HepG2 (cell line): Measurements from ENCODE around the gene CTNND1. TPM values are rescaled to one million over a fixed set of nuclear protein-coding genes. Genes with fewer than 3 reads are reported as not detected.

Source experiments
- GTF2F1 ChIP-seq: fragments of 150-350 bp; IDR thresholded peaks from 2 replicates; pipeline ENCODE4 v1.6.1; 2014; ENCODE audit warnings: low read length
- KDM5B ChIP-seq: sonication (generic); formaldehyde crosslinking; IDR thresholded peaks from 2 replicates; pipeline ENCODE4 v1.4.0; 2020; ENCODE audit warnings: missing genetic modification reagents, mild to moderate bottlenecking, borderline replicate concordance
- KLF15 ChIP-seq: sonication (generic); formaldehyde crosslinking; IDR thresholded peaks from 2 replicates; pipeline ENCODE4 v1.8.1; 2023; ENCODE audit warnings: borderline replicate concordance, mild to moderate bottlenecking, inconsistent platforms, missing genetic modification reagents, mixed read lengths
- PAF1 ChIP-seq: IDR thresholded peaks from 2 replicates; pipeline ENCODE4 v1.6.1; 2016; ENCODE audit warnings: missing genetic modification reagents, missing compliant biosample characterization
- PRPF4 ChIP-seq: fragments of 200-400 bp; formaldehyde crosslinking; IDR thresholded peaks from 2 replicates; pipeline ENCODE4 v1.6.1; 2016; ENCODE audit warnings: low read length, low read depth; ENCODE audit not compliant: poor library complexity, severe bottlenecking
- SRF ChIP-seq: IDR thresholded peaks from 2 replicates; pipeline ENCODE4 v1.6.1; 2011; ENCODE audit warnings: mild to moderate bottlenecking, low read depth, low read length, moderate library complexity
- ZBTB10 ChIP-seq: sonication (generic); formaldehyde crosslinking; IDR thresholded peaks from 2 replicates; pipeline ENCODE4 v1.4.0; 2020; ENCODE audit warnings: missing genetic modification reagents, borderline replicate concordance
- ZBTB49 ChIP-seq: sonication (generic); formaldehyde crosslinking; IDR thresholded peaks from 2 replicates; pipeline ENCODE4 v1.4.0; 2020; ENCODE audit warnings: missing genetic modification reagents, borderline replicate concordance
- ZNF275 ChIP-seq: sonication (generic); formaldehyde crosslinking; IDR thresholded peaks from 2 replicates; pipeline ENCODE4 v1.8.0; 2022; ENCODE audit warnings: missing genetic modification reagents, mild to moderate bottlenecking, inconsistent platforms, borderline replicate concordance
- ZNF724P ChIP-seq: sonication (generic); formaldehyde crosslinking; IDR thresholded peaks from 2 replicates; pipeline ENCODE4 v1.8.0; 2022; ENCODE audit warnings: missing genetic modification reagents, borderline replicate concordance
- ZNF790 ChIP-seq: sonication (generic); formaldehyde crosslinking; IDR thresholded peaks from 2 replicates; pipeline ENCODE4 v1.8.0; 2022; ENCODE audit warnings: missing genetic modification reagents, mild to moderate bottlenecking, borderline replicate concordance
- polyA plus RNA-seq, 8 experiments: library from polyadenylated mRNA; depleted of rRNA in 3 of 8; stranded (reverse) in 7 of 8; unstranded in 1 of 8; fragments of >200 nt; fragmentation: Illumina TruSeq in 4 of 8; extraction: Trizol in 4 of 8; gene quantifications; 2 replicates each; pipeline versions ENCODE4 v1.2.1 to v1.2.3, GENCODE V29; 2011 to 2016; ENCODE audit warnings: low read depth in 4 of 8, missing spikeins in 1 of 8, mixed read lengths in 1 of 8; ENCODE audit not compliant: insufficient read depth in 1 of 8
- total RNA-seq, 5 experiments: library from RNA; depleted of rRNA; stranded (reverse); fragments of >200 nt; fragmentation: Illumina TruSeq; extraction: Trizol; gene quantifications; 2 replicates each; pipeline ENCODE4 v1.2.3, GENCODE V29; 2016; ENCODE audit warnings: low read depth in 1 of 5
- TF ChIP-seq, protein P1 (sequence below): sonication (generic); formaldehyde crosslinking; IDR thresholded peaks from 2 replicates; pipeline ENCODE4 v1.8.1; 2023; ENCODE audit warnings: mild to moderate bottlenecking, moderate library complexity, missing genetic modification reagents
- TF ChIP-seq, protein P2 (sequence below), 2 experiments: sonication (generic) in 1 of 2; formaldehyde crosslinking in 1 of 2; IDR thresholded peaks; 2 replicates each; pipeline versions ENCODE4 v1.5.1 to v1.6.1; 2011 to 2020; ENCODE audit warnings: borderline replicate concordance in 1 of 2, low read depth in 1 of 2, low read length in 1 of 2, mild to moderate bottlenecking in 1 of 2, missing genetic modification reagents in 1 of 2, moderate library complexity in 1 of 2
- TF ChIP-seq, protein P3 (sequence below): sonication (generic); formaldehyde crosslinking; IDR thresholded peaks from 2 replicates; pipeline ENCODE4 v1.5.1; 2020; ENCODE audit warnings: missing genetic modification reagents, mild to moderate bottlenecking, borderline replicate concordance

The CTNND1 gene
- total and polyA plus RNA-seq, 2 of the 13 experiments (the other 11 are each of a cell fraction or from before 2014, with no cell fraction given), result 117 to 128 TPM

DNA sequence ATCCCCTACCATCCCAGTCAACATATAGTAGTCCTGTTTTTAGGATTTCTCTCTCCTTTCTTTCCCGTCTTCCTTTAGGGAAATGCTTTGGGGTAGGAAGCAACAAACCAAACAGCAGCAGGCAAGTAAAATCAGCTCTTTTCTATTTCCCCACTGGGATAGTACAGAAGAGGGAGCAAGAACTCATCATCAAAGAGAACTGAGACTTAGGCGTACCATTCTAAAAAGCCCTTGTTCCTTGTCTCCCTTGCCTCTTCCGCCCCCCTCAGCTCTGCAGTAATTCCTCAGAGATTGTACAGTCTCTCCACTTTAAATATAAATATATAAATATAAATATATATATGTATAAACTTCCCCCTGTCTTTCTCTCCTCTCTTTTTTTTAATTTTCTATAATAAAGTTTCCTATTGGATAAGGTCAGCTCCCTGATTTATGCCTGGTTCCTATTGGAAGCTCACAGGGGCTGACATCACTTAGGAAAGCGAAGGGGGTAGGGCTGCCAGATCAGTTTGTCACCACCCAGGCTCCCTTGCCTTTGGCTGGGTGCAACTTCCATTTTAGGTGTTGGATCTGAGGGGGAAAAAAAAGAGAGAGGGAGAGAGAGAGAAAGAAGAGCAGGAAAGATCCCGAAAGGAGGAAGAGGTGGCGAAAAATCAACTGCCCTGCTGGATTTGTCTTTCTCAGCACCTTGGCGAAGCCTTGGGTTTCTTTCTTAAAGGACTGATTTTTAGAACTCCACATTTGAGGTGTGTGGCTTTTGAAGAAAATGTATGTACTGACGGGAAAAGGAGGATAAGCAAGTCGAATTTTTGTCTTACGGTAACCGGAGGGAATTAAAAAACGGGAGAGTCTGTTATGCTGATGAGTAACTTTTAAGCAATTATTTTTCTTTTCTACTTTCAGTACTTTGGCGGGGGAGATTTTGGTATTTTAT lies at the start of gene CTNND1 (continued):
- TF ChIP-seq PAF1 (no peak), ZBTB49 (CRISPR knock-in tag) (no peak), SRF (peak; percentile 91), ZNF724P (CRISPR knock-in tag) (no peak), ZBTB10 (CRISPR knock-in tag) (no peak), KLF15 (CRISPR knock-in tag) (no peak), KDM5B (CRISPR knock-in tag) (no peak), ZNF790 (CRISPR knock-in tag) (no peak), PRPF4 (no peak), GTF2F1 (peak; percentile 61; the same call in 1 of the 2 replicates), ZNF275 (no peak)
- TF ChIP-seq, protein P1, sequence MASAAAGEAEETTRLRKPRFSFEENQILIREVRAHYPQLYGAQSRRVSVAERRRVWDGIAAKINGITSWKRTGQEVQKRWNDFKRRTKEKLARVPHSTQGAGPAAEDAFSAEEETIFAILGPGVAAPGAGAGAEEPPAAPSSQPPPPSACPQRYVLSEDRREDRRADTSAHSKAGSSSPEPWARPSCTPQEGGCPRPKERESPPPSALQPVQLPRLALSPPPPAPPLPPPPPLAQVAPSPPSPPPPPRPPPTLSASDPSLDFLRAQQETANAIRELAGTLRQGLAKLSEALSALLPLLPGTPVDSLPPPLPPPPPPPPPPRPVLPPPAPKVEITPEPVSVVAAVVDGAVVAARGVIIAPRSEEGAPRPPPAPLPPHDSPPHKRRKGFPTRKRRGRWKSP (CRISPR knock-in tag), result no peak
- TF ChIP-seq, protein P2, sequence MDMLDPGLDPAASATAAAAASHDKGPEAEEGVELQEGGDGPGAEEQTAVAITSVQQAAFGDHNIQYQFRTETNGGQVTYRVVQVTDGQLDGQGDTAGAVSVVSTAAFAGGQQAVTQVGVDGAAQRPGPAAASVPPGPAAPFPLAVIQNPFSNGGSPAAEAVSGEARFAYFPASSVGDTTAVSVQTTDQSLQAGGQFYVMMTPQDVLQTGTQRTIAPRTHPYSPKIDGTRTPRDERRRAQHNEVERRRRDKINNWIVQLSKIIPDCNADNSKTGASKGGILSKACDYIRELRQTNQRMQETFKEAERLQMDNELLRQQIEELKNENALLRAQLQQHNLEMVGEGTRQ (IDR thresholded peaks at IDR 0.05; ENCODE audit: low read depth, low read length), result no peak
- TF ChIP-seq, protein P2 (CRISPR knock-in tag; IDR thresholded peaks at IDR 0.05; ENCODE audit: borderline replicate concordance), result no peak; the same call in 1 of the 2 replicates
- TF ChIP-seq, protein P3, sequence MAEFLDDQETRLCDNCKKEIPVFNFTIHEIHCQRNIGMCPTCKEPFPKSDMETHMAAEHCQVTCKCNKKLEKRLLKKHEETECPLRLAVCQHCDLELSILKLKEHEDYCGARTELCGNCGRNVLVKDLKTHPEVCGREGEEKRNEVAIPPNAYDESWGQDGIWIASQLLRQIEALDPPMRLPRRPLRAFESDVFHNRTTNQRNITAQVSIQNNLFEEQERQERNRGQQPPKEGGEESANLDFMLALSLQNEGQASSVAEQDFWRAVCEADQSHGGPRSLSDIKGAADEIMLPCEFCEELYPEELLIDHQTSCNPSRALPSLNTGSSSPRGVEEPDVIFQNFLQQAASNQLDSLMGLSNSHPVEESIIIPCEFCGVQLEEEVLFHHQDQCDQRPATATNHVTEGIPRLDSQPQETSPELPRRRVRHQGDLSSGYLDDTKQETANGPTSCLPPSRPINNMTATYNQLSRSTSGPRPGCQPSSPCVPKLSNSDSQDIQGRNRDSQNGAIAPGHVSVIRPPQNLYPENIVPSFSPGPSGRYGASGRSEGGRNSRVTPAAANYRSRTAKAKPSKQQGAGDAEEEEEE, result no peak
